ENCODE measurements around the gene CUL2.
"Not testable (repeated sequence)": the region's sequence is repeated elsewhere in the genome, so short reads cannot be mapped to it uniquely, and the experiment has no call there.

Gene CUL2

DNA sequence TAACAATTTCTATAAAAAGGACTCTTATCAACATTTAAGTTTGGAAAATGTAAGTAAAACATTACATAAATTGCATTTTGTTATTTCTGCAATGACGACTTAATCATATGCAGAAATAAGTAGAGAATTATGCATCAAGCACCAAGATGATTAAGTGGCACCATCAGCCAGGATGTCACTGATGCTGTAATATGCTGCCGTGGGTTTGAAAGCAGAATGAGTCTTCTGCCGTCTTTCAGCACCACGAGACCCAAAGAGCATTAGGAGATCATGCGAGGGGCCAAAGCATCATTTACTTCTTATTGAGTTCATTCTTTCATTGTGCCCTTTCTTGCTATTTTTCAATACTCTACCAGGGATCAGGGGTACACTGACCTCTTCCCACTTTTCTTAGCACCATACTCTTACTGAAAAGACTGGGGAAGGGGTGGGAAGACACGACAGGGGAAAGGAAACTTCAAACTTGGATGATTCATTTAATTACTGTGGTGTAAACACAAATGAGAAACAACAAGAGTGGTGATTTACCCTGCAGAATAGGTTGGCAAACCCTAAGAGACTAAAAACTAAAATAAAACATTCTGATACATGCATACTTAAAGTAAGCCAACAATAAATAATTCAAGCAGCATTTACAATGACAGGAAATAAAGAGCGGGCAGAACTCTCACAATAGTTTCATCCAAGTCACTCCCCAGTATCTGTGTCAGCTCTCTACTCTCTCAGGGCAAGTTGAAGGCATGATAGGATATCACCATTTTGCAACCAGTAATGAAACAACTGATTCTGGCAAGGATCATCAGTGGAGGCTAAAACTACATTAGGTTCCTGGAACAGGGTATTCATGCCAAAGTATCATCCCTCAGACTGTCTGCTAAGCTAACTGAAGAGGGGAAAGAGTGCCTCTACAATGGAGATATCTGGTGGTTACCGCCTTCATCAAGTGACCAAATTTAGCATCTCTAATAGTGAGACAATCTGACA is 70.8 kb downstream of the CUL2 start:
- DNase-seq (ENCODE audit: low spot score): no peak

DNA sequence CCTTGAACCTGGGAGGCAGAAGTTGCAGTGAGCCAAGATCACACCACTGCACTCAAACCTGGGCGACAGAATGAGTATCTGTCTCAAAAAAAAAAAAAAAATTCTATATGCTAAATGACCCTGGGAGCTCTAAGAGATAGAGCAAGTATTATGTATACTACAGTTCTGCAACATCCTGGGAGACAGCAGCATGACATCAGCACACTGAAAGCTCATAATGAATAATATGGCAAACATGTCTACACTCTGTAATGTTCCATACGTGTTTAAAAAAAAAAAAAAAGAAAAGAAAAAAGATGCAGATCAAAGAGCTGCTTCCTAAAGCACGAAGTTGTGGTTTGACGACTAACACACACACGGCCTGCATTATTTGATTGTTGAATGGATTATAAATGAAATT is 72.5 kb downstream of the CUL2 start:
- no peak for DNase-seq (ENCODE audit: low spot score)

DNA sequence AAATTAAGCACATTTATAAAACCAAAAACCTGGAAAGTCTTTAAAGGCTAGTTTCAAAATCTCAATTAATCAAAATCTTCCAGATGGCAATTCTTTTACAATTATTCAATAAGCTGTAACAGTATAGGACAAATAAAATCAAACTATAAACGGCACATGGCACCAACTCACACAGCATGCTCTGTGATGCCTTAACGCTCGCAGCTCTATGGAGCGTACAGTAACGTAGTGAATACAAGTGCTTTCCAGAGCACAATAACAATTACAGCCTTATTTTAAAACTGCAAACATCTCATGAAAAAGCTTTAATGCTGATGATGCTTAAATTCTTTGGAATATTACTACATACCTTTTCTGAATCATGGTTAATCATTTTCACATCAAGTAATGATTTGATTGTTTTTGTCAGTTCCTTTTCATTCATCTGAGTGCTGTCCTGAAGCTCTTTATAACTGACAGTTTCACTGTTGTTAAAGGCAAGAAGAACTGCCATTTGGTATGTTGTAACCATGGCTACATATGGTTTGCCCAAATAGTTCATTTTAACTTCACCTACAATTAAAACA is 74.2 kb downstream of the CUL2 start:
- DNase-seq (ENCODE audit: low spot score): no peak

DNA sequence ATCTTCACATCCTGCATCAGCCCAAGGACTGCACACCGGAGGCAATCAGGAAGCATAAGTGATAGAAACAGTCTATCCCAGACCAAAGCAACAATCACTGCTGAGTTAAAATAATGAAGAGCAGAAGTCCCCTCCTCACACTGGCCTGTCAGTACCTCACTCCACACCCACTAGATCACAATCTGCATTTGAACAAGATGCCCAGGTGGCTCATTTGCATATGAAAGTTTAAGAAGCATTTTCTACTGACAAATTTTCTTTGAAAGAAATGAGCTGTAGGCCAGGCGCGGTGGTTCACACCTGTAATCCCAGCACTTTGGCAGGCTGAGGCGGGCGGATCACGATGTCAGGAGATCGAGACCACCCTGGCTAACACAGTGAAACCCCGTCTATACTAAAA is 77.4 kb downstream of the CUL2 start:
- DNase-seq (ENCODE audit: low spot score): no peak

DNA sequence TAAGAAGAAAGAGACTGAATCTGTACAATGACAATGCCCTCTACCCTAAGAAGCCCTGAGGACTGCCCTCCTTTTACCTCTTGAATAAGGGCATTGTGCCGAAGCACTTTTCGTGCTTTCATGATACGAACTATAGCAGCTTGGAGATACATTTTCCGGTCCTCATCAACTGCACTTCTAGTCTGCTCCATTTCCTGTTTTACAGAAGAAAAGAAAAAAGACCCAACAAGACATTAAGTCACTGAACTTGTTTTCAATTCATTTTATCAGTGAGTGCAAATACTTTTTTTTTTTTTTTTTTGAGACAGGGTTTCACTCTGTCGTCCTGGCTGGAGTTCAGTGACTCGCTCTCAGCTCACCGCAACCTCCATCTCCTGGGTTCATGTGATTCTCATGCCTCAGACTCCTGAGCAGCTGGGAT is 78.4 kb downstream of the CUL2 start:
- DNase-seq (ENCODE audit: low spot score): no peak

GRCh38 chr10:35007858-35008301 is 82.3 kb downstream of the CUL2 start:
- DNase-seq (ENCODE audit: low spot score): peak; percentile 51

- no peak for DNase-seq (ENCODE audit: low spot score)
Observed at GRCh38 chr10:35006836-35007235, 83.3 kb downstream of the CUL2 start.

DNA sequence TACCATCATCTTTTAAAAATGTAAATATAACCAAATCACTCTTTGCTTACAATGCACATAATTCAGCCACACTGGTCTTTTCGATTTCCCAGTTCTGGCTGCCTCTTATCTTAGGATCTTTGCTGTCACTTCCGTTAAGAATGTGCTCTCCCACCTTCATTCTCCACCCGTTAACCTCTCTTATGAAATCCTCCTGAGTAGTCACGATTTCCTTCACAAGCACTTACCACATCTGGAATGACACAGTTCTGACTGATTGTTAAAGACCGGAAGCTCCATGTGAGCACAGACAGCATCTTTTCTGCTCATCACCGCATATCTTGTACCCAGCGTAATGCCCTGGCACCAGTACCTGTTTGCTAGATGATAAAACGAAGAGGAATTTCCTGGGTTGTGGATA is 84.3 kb downstream of the CUL2 start:
- peak; percentile 100 for DNase-seq (ENCODE audit: low spot score)

GRCh38 chr10:35004651-35005050 is 85.5 kb downstream of the CUL2 start:
- DNase-seq (ENCODE audit: low spot score): no peak

- no peak for DNase-seq (ENCODE audit: low spot score)
Observed at GRCh38 chr10:35003906-35004305, 86.2 kb downstream of the CUL2 start.

DNA sequence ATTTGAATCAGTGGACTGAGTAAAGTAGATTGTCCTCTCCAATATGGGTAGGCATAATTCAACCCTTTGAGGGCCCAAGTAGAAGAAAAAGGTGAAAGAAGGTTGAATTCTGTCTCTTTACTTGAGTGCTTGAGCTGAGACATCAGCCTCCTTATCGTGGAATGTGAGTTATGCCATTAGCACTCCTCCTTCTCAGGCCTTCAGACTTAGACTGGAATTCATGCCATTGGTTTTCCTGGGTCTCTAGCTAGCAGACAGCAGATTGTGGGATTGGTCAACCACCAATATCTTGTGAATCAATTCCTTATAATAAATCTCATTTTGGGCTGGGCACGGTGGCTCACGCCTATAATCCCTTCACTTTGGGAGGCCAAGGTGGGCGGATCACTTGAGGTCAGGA is 89.2 kb downstream of the CUL2 start:
- no peak for DNase-seq (ENCODE audit: low spot score)

- DNase-seq (ENCODE audit: low spot score): no peak
Observed at GRCh38 chr10:34999532-34999931, 90.6 kb downstream of the CUL2 start.

GRCh38 chr10:34998940-34999339 is 91.2 kb downstream of the CUL2 start:
- DNase-seq (ENCODE audit: low spot score): no peak

- DNase-seq (ENCODE audit: low spot score): no peak
Observed at GRCh38 chr10:34996843-34997242, 93.3 kb downstream of the CUL2 start.

- no peak for DNase-seq (ENCODE audit: low spot score)
Observed at GRCh38 chr10:34995925-34996324, 94.2 kb downstream of the CUL2 start.

DNA sequence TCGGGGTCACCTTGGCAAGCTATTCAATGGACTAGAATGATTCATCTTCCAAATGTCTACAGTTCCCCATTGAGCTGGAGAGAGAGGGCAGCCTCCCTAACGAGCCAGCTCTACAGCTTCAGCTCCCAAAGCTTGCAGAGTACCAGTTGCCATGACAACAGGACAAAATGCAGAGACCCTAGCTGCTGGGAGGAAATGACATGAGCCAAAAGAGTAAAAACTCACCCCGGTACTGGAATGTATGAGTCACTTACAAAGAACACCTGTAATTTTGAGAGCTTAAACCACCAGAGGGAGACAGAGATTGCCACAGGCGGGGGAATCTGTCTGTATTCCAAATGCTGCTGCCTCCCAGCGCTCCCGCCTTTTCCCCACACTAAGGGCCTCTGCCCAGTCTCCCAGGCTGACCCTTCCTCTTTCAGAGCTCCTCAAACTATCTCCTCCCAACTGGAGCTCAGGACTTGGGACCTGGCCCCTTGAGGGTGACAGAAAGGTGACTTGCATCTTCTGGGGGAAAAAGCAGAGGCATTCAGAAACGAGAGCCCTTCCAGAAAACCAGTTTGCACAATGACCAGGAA is 95.5 kb downstream of the CUL2 start:
- peak; percentile 94 for DNase-seq (ENCODE audit: low spot score)

DNA sequence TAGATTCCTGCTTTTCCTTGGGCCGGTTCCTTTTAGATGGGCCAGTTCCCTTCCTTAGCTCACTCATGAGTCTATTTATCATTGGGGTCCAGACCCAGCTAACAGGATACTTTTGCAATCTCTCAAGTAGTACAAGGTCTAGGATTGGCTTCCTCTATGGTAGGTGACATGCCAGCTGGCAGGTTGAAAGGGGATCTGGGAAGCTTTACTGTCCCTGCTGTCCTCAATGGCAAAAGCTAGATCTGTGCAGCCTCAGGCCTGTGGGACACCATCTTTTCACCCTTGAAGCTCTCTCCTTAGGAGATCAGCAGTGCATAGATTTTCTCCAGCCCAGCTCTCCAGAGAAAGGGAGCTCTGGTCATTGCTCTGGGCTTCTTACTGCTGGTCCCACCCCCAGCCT is 96.4 kb downstream of the CUL2 start:
- DNase-seq (ENCODE audit: low spot score): no peak

DNA sequence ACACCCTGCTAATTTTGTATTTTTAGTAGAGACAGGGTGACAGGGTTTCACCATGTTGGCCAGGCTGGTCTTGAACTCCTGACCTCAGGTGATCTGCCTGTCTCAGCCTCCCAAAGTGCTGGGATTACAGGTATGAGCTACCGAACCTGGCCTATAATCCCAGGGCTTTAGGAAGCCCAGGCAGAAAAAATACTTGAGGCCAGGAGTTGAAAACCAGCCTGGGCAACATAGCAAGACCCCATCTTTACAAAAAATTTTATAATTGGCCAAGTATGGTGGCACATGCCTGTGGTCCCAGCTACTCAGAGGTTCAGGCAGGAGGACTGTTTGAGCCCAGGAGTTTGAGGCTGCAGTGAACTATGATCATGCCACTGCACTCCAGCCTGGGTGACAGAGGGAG is 99.0 kb downstream of the CUL2 start:
- DNase-seq (ENCODE audit: low spot score): not testable (repeated sequence)

DNA sequence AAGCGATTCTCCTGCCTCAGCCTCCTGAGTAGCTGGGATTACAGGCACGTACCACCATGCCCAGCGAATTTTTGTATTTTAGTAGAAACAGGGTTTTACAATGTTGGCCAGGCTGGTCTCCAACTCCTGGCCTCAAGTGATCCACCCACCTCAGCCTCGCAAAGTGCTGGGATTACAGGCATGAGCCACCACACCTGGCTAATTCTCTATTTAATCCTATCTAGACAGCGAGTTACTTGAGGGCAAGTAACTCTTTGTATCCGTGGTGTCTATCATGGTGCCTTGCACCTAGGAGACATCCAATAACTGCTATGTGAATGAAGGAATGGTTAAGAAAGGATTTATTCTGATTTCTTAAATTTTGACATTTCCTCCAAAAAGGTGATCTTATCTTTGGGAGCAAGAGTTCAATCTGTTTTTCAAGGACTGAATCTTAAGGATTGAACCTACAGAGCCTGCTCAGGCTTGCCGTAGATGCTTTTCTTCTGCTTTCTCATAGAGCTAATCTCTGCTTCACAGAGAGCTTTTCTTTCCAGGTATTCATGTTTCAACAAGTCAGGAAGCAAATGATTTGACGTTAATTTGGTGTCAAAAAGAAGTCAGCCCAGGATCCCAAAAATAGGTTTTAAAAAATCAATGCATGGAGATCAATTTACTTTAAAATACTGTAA is 101.6 kb downstream of the CUL2 start:
- DNase-seq (ENCODE audit: low spot score): no peak

GRCh38 chr10:34985823-34986222 is 104.3 kb downstream of the CUL2 start:
- peak; percentile 28 for DNase-seq (ENCODE audit: low spot score)

DNA sequence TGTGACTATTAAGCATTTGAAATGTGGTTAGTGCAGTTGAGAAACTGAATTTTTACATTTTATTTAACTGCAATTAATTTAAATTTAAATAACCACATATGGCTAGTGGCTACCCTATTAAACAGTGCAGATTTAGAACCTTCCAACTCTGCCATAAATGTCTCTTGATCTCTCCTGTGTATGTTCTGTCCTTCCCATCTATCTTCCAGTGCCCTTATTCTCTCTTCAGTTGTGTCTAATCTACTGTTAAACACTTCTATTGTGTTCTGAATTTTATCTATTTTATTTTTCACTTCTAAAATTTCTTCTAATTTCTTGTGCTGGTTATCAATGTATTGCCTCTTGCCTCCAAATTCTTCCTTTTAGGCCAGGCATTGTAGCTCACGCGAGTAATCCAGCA is 105.0 kb downstream of the CUL2 start:
- DNase-seq (ENCODE audit: low spot score): no peak

- no peak for DNase-seq (ENCODE audit: low spot score)
Observed at GRCh38 chr10:34981844-34982243, 108.3 kb downstream of the CUL2 start.

DNA sequence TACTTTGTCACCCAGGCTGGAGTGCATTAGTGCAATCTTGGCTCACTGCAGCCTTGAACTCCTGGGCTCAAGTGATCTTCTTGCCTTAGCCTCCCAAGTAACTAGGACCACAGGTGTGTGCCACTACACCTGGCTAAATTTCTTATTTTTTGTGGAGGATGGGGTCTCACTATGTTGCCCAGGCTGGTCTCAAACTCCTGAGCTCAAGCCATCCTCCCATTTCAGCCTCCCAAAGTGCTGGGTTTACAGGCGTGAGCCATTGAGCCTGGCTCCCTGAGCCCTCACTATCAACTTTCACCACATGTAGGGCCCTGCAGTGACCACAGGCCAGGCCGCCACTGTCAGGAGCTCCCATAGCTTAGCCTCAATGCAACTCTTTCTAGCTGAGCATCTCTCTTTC is 110.2 kb downstream of the CUL2 start:
- no peak for DNase-seq (ENCODE audit: low spot score)

Measured in RKO (cell line).